Mesendoderm (in vitro differentiated cells): ENCODE data around the gene ECE1.

Source experiments
- DNase-seq: peaks from one replicate; pipeline ENCODE4 v3.0.0; 2013
- H2AK5ac ChIP-seq: 2 replicates; pipeline ENCODE4 v1.6.1; 2013; ENCODE audit warnings: low read length, inconsistent platforms
- H2BK120ac ChIP-seq: 2 replicates; pipeline ENCODE4 v1.6.1; 2013; ENCODE audit warnings: low read depth, mild to moderate bottlenecking, low read length, moderate library complexity, mixed read lengths
- H2BK15ac ChIP-seq: replicated peaks from 2 replicates; pipeline ENCODE4 v1.6.1; 2013; ENCODE audit warnings: low read depth, mild to moderate bottlenecking, moderate library complexity
- H2BK5ac ChIP-seq: 2 replicates; pipeline ENCODE4 v1.6.1; 2013; ENCODE audit warnings: low read length, inconsistent platforms
- H3K18ac ChIP-seq: 2 replicates; pipeline ENCODE4 v1.6.1; 2013; ENCODE audit warnings: mild to moderate bottlenecking, low read length, mixed read lengths
- H3K23ac ChIP-seq: one replicate; pipeline ENCODE4 v1.6.1; 2013; ENCODE audit warnings: low read length
- H3K27ac ChIP-seq: 2 replicates; pipeline ENCODE4 v1.5.1; 2013; ENCODE audit warnings: low read depth, mild to moderate bottlenecking, inconsistent platforms, low read length, moderate library complexity
- H3K27me3 ChIP-seq: 2 replicates; pipeline ENCODE4 v1.6.1; 2013; ENCODE audit warnings: low read length, control low read depth, mild to moderate bottlenecking, inconsistent platforms; ENCODE audit not compliant: insufficient read depth, poor library complexity
- H3K36me3 ChIP-seq: 2 replicates; pipeline ENCODE4 v1.6.1; 2013; ENCODE audit warnings: low read length, inconsistent platforms; ENCODE audit not compliant: control insufficient read depth, insufficient read depth
- H3K4ac ChIP-seq: one replicate; pipeline ENCODE4 v1.6.1; 2013; ENCODE audit warnings: low read depth, mild to moderate bottlenecking, low read length, moderate library complexity
- H3K4me1 ChIP-seq: 2 replicates; pipeline ENCODE4 v1.6.1; 2013; ENCODE audit warnings: low read depth, low read length, inconsistent platforms; ENCODE audit not compliant: control insufficient read depth
- H3K4me2 ChIP-seq: 2 replicates; pipeline ENCODE4 v1.6.1; 2013; ENCODE audit warnings: low read length
- H3K4me3 ChIP-seq: 2 replicates; pipeline ENCODE4 v1.5.1; 2013; ENCODE audit warnings: mild to moderate bottlenecking, low read length
- H3K56ac ChIP-seq: one replicate; pipeline ENCODE4 v1.6.1; 2013; ENCODE audit warnings: low read length
- H3K79me1 ChIP-seq: 2 replicates; pipeline ENCODE4 v1.6.1; 2013; ENCODE audit warnings: low read length, inconsistent platforms
- H3K79me2 ChIP-seq: 2 replicates; pipeline ENCODE4 v1.6.1; 2013; ENCODE audit warnings: mild to moderate bottlenecking, low read length; ENCODE audit not compliant: control insufficient read depth, insufficient read depth
- H3K9ac ChIP-seq: 2 replicates; pipeline ENCODE4 v1.6.1; 2013; ENCODE audit warnings: low read length, inconsistent platforms
- H4K5ac ChIP-seq: one replicate; pipeline ENCODE4 v1.6.1; 2013; ENCODE audit warnings: low read length
- H4K8ac ChIP-seq: one replicate; pipeline ENCODE4 v1.6.1; 2013; ENCODE audit warnings: low read depth, mild to moderate bottlenecking, control low read depth, low read length, moderate library complexity
- WGBS: extraction: QIAGEN DNeasy Blood & Tissue Kit; methylation state at CpG from one replicate; pipeline ENCODE4 v1.1.7; 2013; ENCODE audit warnings: low lambda C conversion rate, missing lambda C conversion rate; ENCODE audit not compliant: insufficient coverage; ENCODE audit errors: extremely low coverage; 5-methylcytosine and 5-hydroxymethylcytosine counted together

ECE1 gene

GRCh38 chr1:21326861-21327344 lies 36.6 kb upstream of the ECE1 start:
- Histone ChIP-seq H3K23ac (peak overlapping the region; percentile 29), H2BK120ac (peak overlapping the region; percentile 5), H3K4me3 (no peak overlapping the region), H3K9ac (peak overlapping the region; percentile 25), H3K27ac (no peak overlapping the region), H2BK15ac (no peak overlapping the region), H3K27me3 (no peaks in the 10 kb centered on the region), H3K79me1 (peaks cover 11% of the 10 kb centered on the region), H3K4ac (no peak overlapping the region), H4K8ac (no peak overlapping the region), H2AK5ac (no peak overlapping the region), H3K79me2 (peaks cover 1% of the 10 kb centered on the region), H3K4me1 (peaks cover 33% of the 10 kb centered on the region), H3K36me3 (no peaks in the 10 kb centered on the region), H4K5ac (no peak overlapping the region), H3K18ac (peak overlapping the region; percentile 3), H2BK5ac (no peak overlapping the region), H3K4me2 (no peak overlapping the region), H3K56ac (peak overlapping the region; percentile 51)
- DNase-seq = no peak
- no CpG with 5 or more reads among the region's 10 CpGs for WGBS

GRCh38 chr1:21325731-21326387 lies 35.6 kb upstream of the ECE1 start:
- H4K8ac ChIP-seq = no peak overlapping the region
- no peaks in the 10 kb centered on the region for H3K27me3 ChIP-seq
- H3K36me3 ChIP-seq = no peaks in the 10 kb centered on the region
- H2BK120ac ChIP-seq = peak overlapping the region; percentile 17
- H2BK5ac ChIP-seq = peak overlapping the region; percentile 22
- peaks cover 33% of the 10 kb centered on the region for H3K4me1 ChIP-seq
- peak overlapping the region; percentile 6 for H3K27ac ChIP-seq
- peak overlapping the region; percentile 9 for H3K18ac ChIP-seq
- WGBS = no CpG with 5 or more reads among the region's 19 CpGs
- H3K4me2 ChIP-seq = no peak overlapping the region
- no peak for DNase-seq
- H3K4ac ChIP-seq = peak overlapping the region; percentile 58
- peak overlapping the region; percentile 43 for H2AK5ac ChIP-seq
- H3K79me1 ChIP-seq = peaks cover 9% of the 10 kb centered on the region
- H3K79me2 ChIP-seq = no peaks in the 10 kb centered on the region
- peak overlapping the region; percentile 68 for H3K56ac ChIP-seq
- H3K4me3 ChIP-seq = no peak overlapping the region
- H3K23ac ChIP-seq = peak overlapping the region; percentile 71
- peak overlapping the region; percentile 19 for H3K9ac ChIP-seq
- H2BK15ac ChIP-seq = no peak overlapping the region
- H4K5ac ChIP-seq = no peak overlapping the region

GRCh38 chr1:21325231-21325718 lies 35.0 kb upstream of the ECE1 start:
- no CpG with 5 or more reads among the region's 7 CpGs for WGBS

GRCh38 chr1:21324368-21325141 lies 34.3 kb upstream of the ECE1 start:
- Histone ChIP-seq H3K79me1 (peaks cover 11% of the 10 kb centered on the region), H3K4ac (peak overlapping the region; percentile 46), H2BK120ac (peak overlapping the region; percentile 33), H3K4me1 (peaks cover 42% of the 10 kb centered on the region), H3K9ac (peak overlapping the region; percentile 56), H2BK5ac (peak overlapping the region; percentile 91), H3K4me2 (no peak overlapping the region), H3K18ac (peak overlapping the region; percentile 42), H3K36me3 (no peaks in the 10 kb centered on the region), H3K4me3 (no peak overlapping the region), H3K79me2 (no peaks in the 10 kb centered on the region), H3K27me3 (no peaks in the 10 kb centered on the region), H2BK15ac (no peak overlapping the region), H2AK5ac (peak overlapping the region; percentile 84), H3K27ac (peak overlapping the region; percentile 88), H3K23ac (no peak overlapping the region), H4K8ac (no peak overlapping the region), H3K56ac (peak overlapping the region; percentile 88), H4K5ac (no peak overlapping the region)
- DNase-seq = peak; percentile 93
- WGBS = no CpG with 5 or more reads among the region's 14 CpGs

More at GRCh38 chr1:21325231-21325718, 35.0 kb upstream of the ECE1 start:
- Histone ChIP-seq H2AK5ac (no peak overlapping the region), H3K4me1 (peaks cover 38% of the 10 kb centered on the region), H3K27ac (peak overlapping the region; percentile 88), H3K79me1 (peaks cover 11% of the 10 kb centered on the region), H3K79me2 (no peaks in the 10 kb centered on the region), H4K5ac (no peak overlapping the region), H3K4me3 (no peak overlapping the region), H2BK120ac (peak overlapping the region; percentile 17), H3K36me3 (no peaks in the 10 kb centered on the region), H2BK15ac (no peak overlapping the region), H3K27me3 (no peaks in the 10 kb centered on the region), H3K4ac (peak overlapping the region; percentile 58), H3K9ac (no peak overlapping the region), H3K23ac (no peak overlapping the region), H4K8ac (no peak overlapping the region), H3K56ac (peak overlapping the region; percentile 88), H3K4me2 (no peak overlapping the region), H3K18ac (no peak overlapping the region), H2BK5ac (peak overlapping the region; percentile 22)
- DNase-seq = no peak

- Histone ChIP-seq H4K8ac (no peak overlapping the region), H3K27ac (peak overlapping the region; percentile 71)
- no CpG with 5 or more reads among the region's 7 CpGs for WGBS
Measured at GRCh38 chr1:21323091-21323490, 32.8 kb upstream of the ECE1 start.

More at GRCh38 chr1:21323091-21323490, 32.8 kb upstream of the ECE1 start:
- Histone ChIP-seq H2BK15ac (no peak overlapping the region), H3K27me3 (no peaks in the 10 kb centered on the region), H4K5ac (no peak overlapping the region), H2BK120ac (no peak overlapping the region), H3K4me3 (no peak overlapping the region), H3K9ac (peak overlapping the region; percentile 42), H3K4me2 (no peak overlapping the region), H3K4ac (no peak overlapping the region), H3K23ac (no peak overlapping the region), H3K56ac (peak overlapping the region; percentile 82), H3K79me1 (peaks cover 11% of the 10 kb centered on the region), H3K18ac (no peak overlapping the region), H2BK5ac (peak overlapping the region; percentile 87), H3K4me1 (peaks cover 45% of the 10 kb centered on the region), H3K79me2 (no peaks in the 10 kb centered on the region), H3K36me3 (no peaks in the 10 kb centered on the region), H2AK5ac (peak overlapping the region; percentile 98)
- DNase-seq = peak; percentile 68
